Osteocyte (in vitro differentiated cells): ENCODE measurements around the gene PPP3R1. TPM values are rescaled to one million over a fixed set of nuclear protein-coding genes. Genes with fewer than 3 reads are reported as not detected.
A peak's percentile ranks its signal among the peaks of the same experiment; 100 is the strongest.

Experiments
- DNase-seq: peaks from one replicate; pipeline ENCODE4 v3.0.0; 2021; ENCODE audit warnings: mixed read lengths; ENCODE audit not compliant: unreplicated experiment; ENCODE audit errors: extremely low spot score
- H3K27ac Mint-ChIP-seq: one replicate; pipeline ENCODE4 v1.8.0; 2021; ENCODE audit warnings: mild to moderate bottlenecking, mixed read lengths; ENCODE audit not compliant: unreplicated experiment
- H3K27me3 Mint-ChIP-seq: one replicate; pipeline ENCODE4 v1.8.0; 2021; ENCODE audit warnings: mixed read lengths; ENCODE audit not compliant: unreplicated experiment
- H3K36me3 Mint-ChIP-seq: one replicate; pipeline ENCODE4 v1.8.0; 2021; ENCODE audit warnings: mixed read lengths; ENCODE audit not compliant: unreplicated experiment
- H3K4me1 Mint-ChIP-seq: one replicate; pipeline ENCODE4 v1.8.0; 2021; ENCODE audit warnings: mixed read lengths; ENCODE audit not compliant: unreplicated experiment
- H3K4me3 Mint-ChIP-seq: one replicate; pipeline ENCODE4 v1.8.0; 2021; ENCODE audit warnings: mild to moderate bottlenecking, moderate library complexity, mixed read lengths; ENCODE audit not compliant: unreplicated experiment
- H3K9me3 Mint-ChIP-seq: one replicate; pipeline ENCODE4 v1.8.0; 2021; ENCODE audit warnings: mixed read lengths; ENCODE audit not compliant: unreplicated experiment
- CTCF ChIP-seq: fragments of 200-600 bp; sonication (generic); IDR thresholded peaks from 2 replicates; pipeline ENCODE4 v1.5.0; 2021; ENCODE audit warnings: antibody characterized with exemption, mild to moderate bottlenecking, moderate library complexity
- total RNA-seq: library from RNA; stranded (reverse); gene quantifications from 2 replicates; pipeline ENCODE4 v1.2.1, GENCODE V29; 2021

The PPP3R1 gene
- total RNA-seq, 1 donor from 2014 or later: 68.4 TPM

- no peaks in the 10 kb centered on the region for H3K36me3 Mint-ChIP-seq
- no peak for DNase-seq
- H3K4me3 Mint-ChIP-seq: peak overlapping the region; percentile 83
- no peaks in the 10 kb centered on the region for H3K9me3 Mint-ChIP-seq
- TF ChIP-seq CTCF: peak; percentile 76
- no peaks in the 10 kb centered on the region for H3K27me3 Mint-ChIP-seq
- peak overlapping the region; percentile 96 for H3K27ac Mint-ChIP-seq
- peaks cover 31% of the 10 kb centered on the region for H3K4me1 Mint-ChIP-seq
These were observed 1.0 kb downstream of the PPP3R1 start for GRCh38 chr2:68251187-68251854.

GRCh38 chr2:68250652-68251186 is 1.6 kb downstream of the PPP3R1 start:
- Mint-ChIP-seq H3K27ac (peak overlapping the region; percentile 96), H3K27me3 (no peaks in the 10 kb centered on the region), H3K4me3 (peak overlapping the region; percentile 83), H3K9me3 (no peaks in the 10 kb centered on the region), H3K4me1 (peaks cover 27% of the 10 kb centered on the region), H3K36me3 (no peaks in the 10 kb centered on the region)
- TF ChIP-seq CTCF: no peak
- DNase-seq: no peak

GRCh38 chr2:68250196-68250595 is 2.1 kb downstream of the PPP3R1 start:
- no peak for TF ChIP-seq CTCF
- peak overlapping the region; percentile 83 for H3K4me3 Mint-ChIP-seq
- no peaks in the 10 kb centered on the region for H3K9me3 Mint-ChIP-seq
- peak overlapping the region; percentile 96 for H3K27ac Mint-ChIP-seq
- DNase-seq: no peak
- no peaks in the 10 kb centered on the region for H3K36me3 Mint-ChIP-seq
- H3K27me3 Mint-ChIP-seq: no peaks in the 10 kb centered on the region
- peaks cover 27% of the 10 kb centered on the region for H3K4me1 Mint-ChIP-seq

- Mint-ChIP-seq H3K27me3 (no peaks in the 10 kb centered on the region), H3K9me3 (no peaks in the 10 kb centered on the region), H3K4me1 (peaks cover 15% of the 10 kb centered on the region), H3K4me3 (no peak overlapping the region), H3K27ac (no peak overlapping the region), H3K36me3 (no peaks in the 10 kb centered on the region)
- DNase-seq: no peak
- no peak for TF ChIP-seq CTCF
These were observed 3.5 kb downstream of the PPP3R1 start for GRCh38 chr2:68248806-68249205.

GRCh38 chr2:68248361-68248760 is 4.0 kb downstream of the PPP3R1 start:
- no peaks in the 10 kb centered on the region for H3K36me3 Mint-ChIP-seq
- DNase-seq: no peak
- no peak for TF ChIP-seq CTCF
- no peaks in the 10 kb centered on the region for H3K9me3 Mint-ChIP-seq
- H3K27me3 Mint-ChIP-seq: no peaks in the 10 kb centered on the region
- no peak overlapping the region for H3K4me3 Mint-ChIP-seq
- H3K4me1 Mint-ChIP-seq: peaks cover 15% of the 10 kb centered on the region
- H3K27ac Mint-ChIP-seq: no peak overlapping the region
